ENCODE results near the gene IGSF21. TPM values are rescaled to one million over a fixed set of nuclear protein-coding genes. Genes with fewer than 3 reads are reported as not detected.
A peak's percentile ranks its signal among the peaks of the same experiment; 100 is the strongest.

Gene IGSF21
- total and polyA plus RNA-seq, 11 donors, result 0.54 to 2.2 (median 0.94) TPM; not detected in 1

DNA sequence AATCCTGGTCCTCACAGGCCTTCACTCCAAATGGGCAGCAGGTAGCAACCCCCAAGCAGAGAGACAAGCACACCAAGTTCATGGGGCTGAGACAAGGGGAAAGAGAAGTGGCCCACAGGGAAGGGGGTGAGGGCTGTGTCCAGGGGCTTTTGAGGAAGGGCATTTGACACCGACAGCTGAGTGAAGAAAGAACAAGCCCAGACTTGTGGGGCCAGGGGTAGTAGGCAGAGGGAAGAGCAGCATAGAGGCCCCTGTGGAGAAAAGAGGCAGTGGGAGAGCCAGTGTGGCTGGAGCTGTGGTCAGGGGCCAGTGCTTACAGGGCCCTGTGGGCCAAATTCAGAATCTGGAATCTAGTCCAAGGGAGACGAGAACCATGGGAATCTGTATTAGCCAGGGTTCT is 85.4 kb downstream of the IGSF21 start:
- Histone ChIP-seq H3K27me3 (peaks cover 0 to 60% (median 8%) of the 10 kb centered on the region in 9 donors), H3K36me3 (no peaks in the 10 kb centered on the region), H3K4me3 (no peak overlapping the region), H3K27ac (no peak overlapping the region), H3K9me3 (no peaks in the 10 kb centered on the region), H3K4me1 (peaks cover 0 to 7% (median 0%) of the 10 kb centered on the region in 12 donors)
- intact Hi-C loops (cut with DNase I), result no loop called here
- TF ChIP-seq, protein P1, sequence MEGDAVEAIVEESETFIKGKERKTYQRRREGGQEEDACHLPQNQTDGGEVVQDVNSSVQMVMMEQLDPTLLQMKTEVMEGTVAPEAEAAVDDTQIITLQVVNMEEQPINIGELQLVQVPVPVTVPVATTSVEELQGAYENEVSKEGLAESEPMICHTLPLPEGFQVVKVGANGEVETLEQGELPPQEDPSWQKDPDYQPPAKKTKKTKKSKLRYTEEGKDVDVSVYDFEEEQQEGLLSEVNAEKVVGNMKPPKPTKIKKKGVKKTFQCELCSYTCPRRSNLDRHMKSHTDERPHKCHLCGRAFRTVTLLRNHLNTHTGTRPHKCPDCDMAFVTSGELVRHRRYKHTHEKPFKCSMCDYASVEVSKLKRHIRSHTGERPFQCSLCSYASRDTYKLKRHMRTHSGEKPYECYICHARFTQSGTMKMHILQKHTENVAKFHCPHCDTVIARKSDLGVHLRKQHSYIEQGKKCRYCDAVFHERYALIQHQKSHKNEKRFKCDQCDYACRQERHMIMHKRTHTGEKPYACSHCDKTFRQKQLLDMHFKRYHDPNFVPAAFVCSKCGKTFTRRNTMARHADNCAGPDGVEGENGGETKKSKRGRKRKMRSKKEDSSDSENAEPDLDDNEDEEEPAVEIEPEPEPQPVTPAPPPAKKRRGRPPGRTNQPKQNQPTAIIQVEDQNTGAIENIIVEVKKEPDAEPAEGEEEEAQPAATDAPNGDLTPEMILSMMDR (IDR thresholded peaks at IDR 0.05), result no peak
- no peak for TF ChIP-seq POLR2A (IDR thresholded peaks at IDR 0.05)
- WGBS, 4 donors, result 66 to 80% (median 71%) methylated on average over 2 of the region's 2 CpGs
- DNase-seq, result no peak
- ATAC-seq, result no peak

DNA sequence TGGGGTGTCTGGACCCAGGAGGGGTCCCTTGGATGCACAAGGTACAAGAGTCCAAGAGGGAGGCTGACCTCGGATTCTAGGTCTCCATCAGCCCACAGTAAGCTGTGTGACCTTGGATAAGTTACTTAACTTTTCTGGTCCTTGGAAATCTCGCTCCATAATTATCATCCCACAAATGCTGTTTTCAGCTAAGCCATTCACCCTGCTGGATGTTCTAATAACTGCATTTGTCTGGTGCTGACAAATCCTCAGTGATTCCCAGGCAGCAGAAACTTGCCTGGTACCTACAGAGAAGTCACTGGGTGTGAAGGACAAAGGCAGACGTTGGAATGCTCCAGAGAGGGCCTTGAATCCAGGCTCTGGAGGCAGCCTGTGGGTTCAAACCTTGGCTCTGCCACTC is 89.7 kb downstream of the IGSF21 start:
- no peaks in the 10 kb centered on the region for H3K4me1 ChIP-seq
- TF ChIP-seq, protein P1 (IDR thresholded peaks at IDR 0.05), result no peak
- no peak for TF ChIP-seq POLR2A (IDR thresholded peaks at IDR 0.05)
- DNase-seq (no peak), ATAC-seq (no peak)
- H3K27me3 ChIP-seq, result peaks cover 0 to 66% (median 12%) of the 10 kb centered on the region in 9 donors
- no peak overlapping the region for H3K27ac ChIP-seq
- H3K4me3 ChIP-seq, result no peak overlapping the region
- H3K36me3 ChIP-seq, result no peaks in the 10 kb centered on the region
- no peaks in the 10 kb centered on the region for H3K9me3 ChIP-seq
- WGBS, 4 donors, result 51 to 66% (median 61%) methylated on average over 2 to 3 of the region's 3 CpGs
- intact Hi-C loops (cut with DNase I), result no loop called here

DNA sequence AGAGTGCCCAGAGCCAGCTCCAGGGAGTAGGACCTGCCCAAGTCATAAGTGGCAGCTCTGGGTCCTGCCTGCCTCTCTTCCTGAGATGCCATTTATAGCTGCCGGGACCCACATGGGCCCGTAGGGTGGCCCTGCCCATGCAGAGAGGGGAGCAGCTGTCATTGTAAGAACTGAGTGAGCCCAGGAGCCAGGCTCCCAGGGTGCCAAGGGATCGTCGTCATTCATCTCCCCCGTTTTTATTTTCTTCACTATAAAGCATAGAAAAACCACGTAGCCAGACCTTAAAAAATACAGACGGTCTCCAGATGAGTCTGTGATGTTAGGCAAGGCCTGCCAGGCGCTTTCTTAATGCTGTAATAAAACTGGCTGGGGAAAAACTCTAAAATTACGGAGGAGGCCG is 90.7 kb downstream of the IGSF21 start:
- WGBS, 4 donors, result 50 to 58% (median 52%) methylated on average over 10 of the region's 10 CpGs
- peaks cover 0 to 73% (median 14%) of the 10 kb centered on the region in 9 donors for H3K27me3 ChIP-seq
- no peak overlapping the region for H3K27ac ChIP-seq
- DNase-seq, result no peak
- no peaks in the 10 kb centered on the region for H3K36me3 ChIP-seq
- H3K9me3 ChIP-seq, result no peaks in the 10 kb centered on the region
- no peak for TF ChIP-seq POLR2A (IDR thresholded peaks at IDR 0.05)
- TF ChIP-seq, protein P1 (IDR thresholded peaks at IDR 0.05), result no peak
- no peaks in the 10 kb centered on the region for H3K4me1 ChIP-seq
- peak in 2 of 4 donors; percentile 40 to 53 for ATAC-seq
- intact Hi-C loops (cut with DNase I), result no loop called here
- no peak overlapping the region for H3K4me3 ChIP-seq

DNA sequence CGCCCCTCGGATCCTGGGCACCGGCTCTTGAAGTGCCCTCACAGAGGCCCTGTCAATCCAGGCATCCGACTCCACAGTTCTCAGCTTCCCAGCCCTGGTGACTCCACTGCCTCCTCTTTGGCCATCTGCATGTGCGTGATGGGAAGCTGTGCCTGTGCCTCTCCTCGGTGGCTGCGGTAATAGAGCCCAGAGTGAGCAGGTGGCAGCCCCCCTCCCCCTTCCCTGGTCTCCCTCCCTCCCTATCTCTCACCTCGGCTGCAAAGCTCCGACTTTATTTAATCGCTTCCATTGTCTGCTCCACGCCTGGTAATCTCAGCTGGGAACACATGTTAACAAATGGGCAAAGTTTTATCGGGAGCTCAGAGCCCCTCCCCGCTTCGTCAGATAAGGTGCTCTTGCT is 91.9 kb downstream of the IGSF21 start:
- Histone ChIP-seq H3K36me3 (no peaks in the 10 kb centered on the region), H3K27me3 (peaks cover 0 to 68% (median 14%) of the 10 kb centered on the region in 9 donors), H3K4me1 (no peaks in the 10 kb centered on the region), H3K27ac (no peak overlapping the region), H3K9me3 (no peaks in the 10 kb centered on the region), H3K4me3 (no peak overlapping the region)
- DNase-seq (no peak), ATAC-seq (no peak)
- TF ChIP-seq, protein P1 (IDR thresholded peaks at IDR 0.05), result no peak
- no peak for TF ChIP-seq POLR2A (IDR thresholded peaks at IDR 0.05)
- intact Hi-C loops (cut with DNase I), result no loop called here
- 19 to 27% (median 21%) methylated on average over 13 to 14 of the region's 14 CpGs for WGBS, 4 donors
